NCI-H82 treated with DMSO at 0.1 percent for 48 hours (cell line): Measurements from ENCODE around the gene MAP3K3.
A peak's percentile ranks its signal among the peaks of the same experiment; 100 is the strongest.

ENCODE experiments used
- DNase-seq: peaks from one replicate; lab custom pipeline; 2025; ENCODE audit not compliant: unreplicated experiment; lab: John Stamatoyannopoulos, UW

Gene MAP3K3

GRCh38 chr17:63621684-63622573, at the start of gene MAP3K3:
Gene MAP3K3, plus strand, starts transcription at chr17:63622417. Its CDS starts 343 bp downstream, at chr17:63622760.
- peak; percentile 100 for DNase-seq

- DNase-seq = no peak
Observed at GRCh38 chr17:63573634-63574033, 48.6 kb upstream of the MAP3K3 start.

GRCh38 chr17:63578027-63578768, 44.0 kb upstream of the MAP3K3 start:
- no peak for DNase-seq

- DNase-seq = no peak
Observed at GRCh38 chr17:63578769-63579111, 43.5 kb upstream of the MAP3K3 start.

- DNase-seq = no peak
Observed at GRCh38 chr17:63579633-63580032, 42.6 kb upstream of the MAP3K3 start.

- no peak for DNase-seq
Observed at GRCh38 chr17:63587770-63588169, 34.4 kb upstream of the MAP3K3 start.

- no peak for DNase-seq
Observed at GRCh38 chr17:63588797-63589196, 33.4 kb upstream of the MAP3K3 start.

- DNase-seq = no peak
Observed at GRCh38 chr17:63589646-63590045, 32.6 kb upstream of the MAP3K3 start.

GRCh38 chr17:63592797-63593196, 29.4 kb upstream of the MAP3K3 start:
- no peak for DNase-seq

GRCh38 chr17:63595132-63595531, 27.1 kb upstream of the MAP3K3 start:
- no peak for DNase-seq

- DNase-seq = peak; percentile 5
Observed at GRCh38 chr17:63596856-63597586, 25.2 kb upstream of the MAP3K3 start.

GRCh38 chr17:63598281-63598680, 23.9 kb upstream of the MAP3K3 start:
- no peak for DNase-seq

GRCh38 chr17:63600569-63601438, 21.4 kb upstream of the MAP3K3 start, which contains the start of gene TACO1:
Gene TACO1, plus strand, starts transcription at chr17:63600895. Its CDS starts 189 bp downstream, at chr17:63601084.
- peak; percentile 60 for DNase-seq

- DNase-seq = peak; percentile 91
Observed at GRCh38 chr17:63601439-63602371, 20.5 kb upstream of the MAP3K3 start.

GRCh38 chr17:63609816-63610573, 12.2 kb upstream of the MAP3K3 start:
- no peak for DNase-seq

GRCh38 chr17:63610854-63611253, 11.4 kb upstream of the MAP3K3 start:
- no peak for DNase-seq

GRCh38 chr17:63611354-63611753, 10.9 kb upstream of the MAP3K3 start:
- DNase-seq = no peak

- DNase-seq = no peak
Observed at GRCh38 chr17:63613663-63614062, 8.6 kb upstream of the MAP3K3 start.

GRCh38 chr17:63621229-63621683, 961 bp upstream of the MAP3K3 start:
- DNase-seq = no peak
